HG03135 (cell line): ENCODE data around the gene TBCD.

Source experiments
- ATAC-seq: cut with Tn5 transposase; IDR thresholded peaks from one replicate; pipeline ENCODE4 v1.9.1; 2021; ENCODE audit warnings: mild to moderate bottlenecking, moderate library complexity; ENCODE audit not compliant: unreplicated experiment

TBCD gene

GRCh38 chr17:82932518-82933310, 180.8 kb downstream of the TBCD start:
- no peak for ATAC-seq

GRCh38 chr17:82933911-82934310, 182.0 kb downstream of the TBCD start:
- ATAC-seq, result no peak

GRCh38 chr17:82935966-82936767, 184.3 kb downstream of the TBCD start:
- ATAC-seq, result no peak

GRCh38 chr17:82936768-82937171, 184.9 kb downstream of the TBCD start:
- ATAC-seq, result no peak

- no peak for ATAC-seq
Measured at GRCh38 chr17:82937411-82938371, 185.8 kb downstream of the TBCD start.

GRCh38 chr17:82938486-82938872, 186.6 kb downstream of the TBCD start:
- ATAC-seq, result no peak

GRCh38 chr17:82938873-82939620, 187.2 kb downstream of the TBCD start:
- no peak for ATAC-seq

GRCh38 chr17:82939621-82940135, 187.8 kb downstream of the TBCD start:
- ATAC-seq, result no peak

- ATAC-seq, result no peak
Measured at GRCh38 chr17:82940226-82941020, 188.6 kb downstream of the TBCD start.

- ATAC-seq, result no peak
Measured at GRCh38 chr17:82941021-82942001, 189.4 kb downstream of the TBCD start.

GRCh38 chr17:82942166-82943130, 190.6 kb downstream of the TBCD start:
- no peak for ATAC-seq

- no peak for ATAC-seq
Measured at GRCh38 chr17:82943339-82943738, 191.5 kb downstream of the TBCD start.

- ATAC-seq, result no peak
Measured at GRCh38 chr17:82943751-82944150, 191.9 kb downstream of the TBCD start.

GRCh38 chr17:82944990-82945389, 193.1 kb downstream of the TBCD start:
- no peak for ATAC-seq

GRCh38 chr17:82946081-82946480, 194.2 kb downstream of the TBCD start:
- ATAC-seq, result no peak

- ATAC-seq, result no peak
Measured at GRCh38 chr17:82947051-82947991, 195.5 kb downstream of the TBCD start.
